ENCODE results near the gene MEGF11.

MEGF11 gene

DNA sequence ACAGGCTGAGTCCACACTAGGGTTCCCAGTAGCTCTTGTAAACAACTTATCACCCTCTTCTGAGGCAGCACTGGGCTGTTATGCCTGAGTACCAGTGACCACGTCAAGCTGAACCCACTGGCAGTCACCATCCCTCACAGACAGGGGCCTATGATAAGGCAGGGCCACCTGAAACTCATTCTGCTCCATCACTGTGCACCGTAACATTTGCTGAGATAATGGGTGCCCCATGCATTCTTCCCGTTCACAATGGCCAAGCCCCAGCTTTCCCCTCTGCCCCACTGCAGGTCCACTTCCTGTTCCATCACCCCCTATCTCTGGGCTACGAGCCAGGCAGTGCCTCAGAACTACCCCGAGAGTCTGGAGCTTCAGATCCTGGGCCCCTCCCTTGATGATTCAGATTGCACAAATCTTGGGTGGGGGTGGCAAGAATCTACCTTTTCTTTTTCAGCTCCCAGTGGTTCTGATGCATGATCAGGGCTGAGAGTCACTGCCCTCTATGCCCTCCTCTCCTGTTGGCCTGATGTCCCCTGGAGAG, 226.2 kb downstream of the MEGF11 start:
- TF ChIP-seq, protein P1, sequence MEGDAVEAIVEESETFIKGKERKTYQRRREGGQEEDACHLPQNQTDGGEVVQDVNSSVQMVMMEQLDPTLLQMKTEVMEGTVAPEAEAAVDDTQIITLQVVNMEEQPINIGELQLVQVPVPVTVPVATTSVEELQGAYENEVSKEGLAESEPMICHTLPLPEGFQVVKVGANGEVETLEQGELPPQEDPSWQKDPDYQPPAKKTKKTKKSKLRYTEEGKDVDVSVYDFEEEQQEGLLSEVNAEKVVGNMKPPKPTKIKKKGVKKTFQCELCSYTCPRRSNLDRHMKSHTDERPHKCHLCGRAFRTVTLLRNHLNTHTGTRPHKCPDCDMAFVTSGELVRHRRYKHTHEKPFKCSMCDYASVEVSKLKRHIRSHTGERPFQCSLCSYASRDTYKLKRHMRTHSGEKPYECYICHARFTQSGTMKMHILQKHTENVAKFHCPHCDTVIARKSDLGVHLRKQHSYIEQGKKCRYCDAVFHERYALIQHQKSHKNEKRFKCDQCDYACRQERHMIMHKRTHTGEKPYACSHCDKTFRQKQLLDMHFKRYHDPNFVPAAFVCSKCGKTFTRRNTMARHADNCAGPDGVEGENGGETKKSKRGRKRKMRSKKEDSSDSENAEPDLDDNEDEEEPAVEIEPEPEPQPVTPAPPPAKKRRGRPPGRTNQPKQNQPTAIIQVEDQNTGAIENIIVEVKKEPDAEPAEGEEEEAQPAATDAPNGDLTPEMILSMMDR (IDR thresholded peaks at IDR 0.05; ENCODE audit: insufficient read depth, missing control alignments), result no peak
- DNase-seq (ENCODE audit: insufficient read length, low spot score) (no peak), FAIRE-seq (no peak)

DNA sequence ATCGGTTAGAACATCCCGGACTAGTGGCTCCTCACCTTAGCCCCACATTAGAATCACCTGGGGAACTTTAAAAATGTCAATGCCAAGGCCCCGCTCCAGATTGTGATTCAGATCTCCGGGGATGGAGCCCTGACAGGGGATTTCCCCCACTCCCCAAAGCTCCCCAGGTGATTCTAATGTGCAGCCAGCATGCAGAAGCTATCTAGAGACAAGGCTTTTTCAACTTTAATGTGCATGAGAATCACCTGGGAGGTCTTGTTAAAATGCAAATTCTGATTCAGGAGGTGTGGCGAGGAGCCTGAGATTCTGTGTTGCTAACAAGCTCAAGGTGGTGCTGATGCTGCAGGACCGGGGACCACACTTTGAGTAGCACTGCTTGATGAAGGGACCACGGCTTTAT, 227.6 kb downstream of the MEGF11 start:
- DNase-seq (ENCODE audit: insufficient read length, low spot score) (no peak), FAIRE-seq (no peak)
- TF ChIP-seq, protein P1 (IDR thresholded peaks at IDR 0.05; ENCODE audit: insufficient read depth, missing control alignments), result no peak

DNA sequence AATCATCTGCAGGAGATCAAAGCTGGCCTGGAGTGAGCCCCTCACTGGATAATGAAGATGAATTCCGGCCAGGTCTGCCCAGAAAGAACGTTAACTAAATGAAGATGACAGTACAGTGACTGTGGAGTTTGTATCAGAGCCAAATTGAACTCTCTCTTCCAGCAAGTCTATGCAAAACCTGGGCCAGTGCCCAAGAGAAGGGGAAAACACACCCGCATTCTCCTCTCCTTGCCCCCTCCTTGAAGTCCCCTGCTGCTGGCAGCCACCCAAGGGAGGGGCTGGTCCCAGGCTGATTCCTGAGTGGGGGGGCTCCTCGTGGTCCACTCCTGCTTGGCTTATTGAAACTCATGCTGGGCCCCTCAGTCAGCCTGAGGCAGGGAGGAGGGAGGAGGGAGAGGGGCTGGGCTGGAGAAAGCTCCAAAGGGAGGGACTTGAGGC, 228.5 kb downstream of the MEGF11 start:
- no peak for FAIRE-seq
- TF ChIP-seq, protein P1 (IDR thresholded peaks at IDR 0.05; ENCODE audit: insufficient read depth, missing control alignments), result no peak
- DNase-seq (ENCODE audit: insufficient read length, low spot score), result no peak

DNA sequence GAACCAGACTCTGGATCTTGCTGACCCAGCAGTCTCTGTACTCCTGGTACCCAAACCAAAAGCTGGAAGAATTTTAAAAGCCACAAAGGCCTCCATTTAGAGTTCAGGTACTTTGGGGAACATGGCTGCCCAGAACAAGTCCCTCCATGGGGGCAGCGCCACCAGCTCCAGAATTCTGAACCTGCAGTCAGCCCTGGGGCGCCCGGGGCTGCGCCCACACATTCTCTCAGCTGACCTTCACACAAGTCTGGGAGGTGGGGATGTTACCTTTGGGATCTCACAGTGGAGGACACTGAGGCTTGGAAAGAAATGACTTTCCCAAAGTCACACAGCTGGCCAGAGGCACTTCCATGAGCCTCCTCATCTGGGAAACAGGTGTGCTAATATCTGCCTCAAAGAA, 229.4 kb downstream of the MEGF11 start:
- TF ChIP-seq, protein P1 (IDR thresholded peaks at IDR 0.05; ENCODE audit: insufficient read depth, missing control alignments), result no peak
- no peak for FAIRE-seq

DNA sequence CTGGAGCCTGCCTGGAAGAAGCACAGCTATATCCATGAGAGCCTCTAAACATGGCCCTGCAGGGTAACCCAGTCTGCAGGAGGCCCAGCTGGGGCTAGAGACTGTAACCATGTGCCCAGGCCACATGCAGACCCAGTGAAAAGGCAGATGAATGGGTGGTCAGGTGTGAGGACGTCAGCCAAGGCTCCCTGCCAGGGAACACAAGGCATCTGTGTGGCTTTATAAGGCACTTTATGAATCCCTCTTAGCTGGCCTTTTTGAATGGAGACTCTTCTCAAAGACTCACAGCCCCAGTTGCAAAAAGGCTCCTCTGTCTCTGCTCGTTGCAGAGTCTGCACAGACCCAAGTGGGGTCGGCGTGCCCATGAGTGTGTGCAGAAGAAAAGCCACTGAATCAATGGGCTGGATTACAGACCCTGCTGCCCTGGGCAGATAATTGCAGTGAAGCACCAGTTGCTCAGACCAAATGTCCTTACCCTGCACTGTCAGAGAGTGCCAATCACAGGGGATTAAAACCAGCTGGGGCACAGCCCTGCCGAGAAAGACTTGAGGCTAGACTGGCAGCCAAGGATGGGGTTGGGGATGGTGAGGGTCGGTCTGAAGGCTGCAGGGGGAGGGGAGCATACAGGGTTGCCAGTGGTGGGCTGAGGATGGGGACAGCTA, 230.1 kb downstream of the MEGF11 start:
- FAIRE-seq (no peak), DNase-seq (ENCODE audit: insufficient read length, low spot score) (no peak)

More for the DNA sequence above, 229.4 kb downstream of the MEGF11 start:
- DNase-seq (ENCODE audit: insufficient read length, low spot score), result no peak

DNA sequence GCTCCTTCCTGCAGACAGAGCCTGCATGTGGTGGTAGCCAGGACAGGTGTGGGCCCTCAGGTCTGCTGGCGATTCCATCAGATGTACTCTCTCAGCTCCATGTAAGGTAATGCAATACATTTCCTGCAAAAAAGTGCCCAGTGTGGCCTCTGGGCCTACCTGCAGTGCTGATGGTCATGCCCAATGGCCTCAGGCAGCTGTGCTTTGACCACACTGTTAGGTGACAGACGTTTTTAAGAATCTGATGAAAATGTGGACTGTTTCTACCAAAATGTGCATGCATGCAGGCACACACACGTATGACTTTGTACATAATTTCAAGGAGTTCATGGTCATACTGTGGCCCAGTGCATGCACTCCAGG, 231.4 kb downstream of the MEGF11 start:
- TF ChIP-seq, protein P1 (IDR thresholded peaks at IDR 0.05; ENCODE audit: insufficient read depth, missing control alignments), result no peak
- FAIRE-seq (no peak), DNase-seq (ENCODE audit: insufficient read length, low spot score) (no peak)

More for the DNA sequence above, 230.1 kb downstream of the MEGF11 start:
- TF ChIP-seq, protein P1 (IDR thresholded peaks at IDR 0.05; ENCODE audit: insufficient read depth, missing control alignments), result no peak

DNA sequence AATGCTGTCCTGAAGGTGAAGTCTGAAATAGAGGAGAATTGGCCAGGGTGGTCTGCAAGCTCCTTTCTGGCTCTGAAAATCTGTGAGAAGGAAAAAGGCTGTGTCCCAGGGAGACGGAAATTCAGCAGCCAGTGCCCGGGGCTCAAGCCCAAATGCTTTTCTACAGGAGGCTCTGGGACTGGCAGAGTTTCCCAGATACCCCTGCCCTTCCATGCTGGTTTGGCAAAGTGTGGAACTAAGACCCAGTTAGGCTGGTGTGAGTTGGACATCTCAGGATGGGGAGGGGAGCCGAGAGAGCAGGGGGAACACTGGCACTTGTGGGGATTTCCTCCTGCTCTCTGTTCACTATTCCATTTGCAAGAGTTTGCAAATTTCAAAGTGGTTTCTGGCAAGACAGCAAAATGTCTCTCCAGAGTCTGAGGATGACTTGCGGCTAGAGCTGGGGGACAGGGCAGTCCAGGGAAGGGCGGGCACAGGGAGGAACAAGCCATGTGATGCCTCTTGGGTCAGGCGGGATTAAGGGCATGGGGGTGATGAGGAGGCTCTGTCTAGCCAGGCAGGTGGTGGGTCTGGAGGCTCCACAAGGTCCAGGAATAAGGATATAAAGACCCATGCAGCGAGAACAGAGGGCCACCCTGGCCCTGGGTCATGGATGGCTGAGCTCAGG, 231.9 kb downstream of the MEGF11 start:
- no peak for DNase-seq (ENCODE audit: insufficient read length, low spot score)
- TF ChIP-seq, protein P1 (IDR thresholded peaks at IDR 0.05; ENCODE audit: insufficient read depth, missing control alignments), result no peak
- no peak for FAIRE-seq

Measured in D721Med (cell line).